DMS 273 (cell line): ENCODE data around the gene TMEM178B.
"Not testable (repeated sequence)": the region's sequence is repeated elsewhere in the genome, so short reads cannot be mapped to it uniquely, and the experiment has no call there.

ENCODE experiments used
- DNase-seq: peaks from one replicate; lab custom pipeline; 2025; ENCODE audit not compliant: unreplicated experiment; lab: John Stamatoyannopoulos, UW

TMEM178B gene

GRCh38 chr7:141074162-141074991 is 513 bp downstream of the TMEM178B start:
- DNase-seq: peak; percentile 85

GRCh38 chr7:141074997-141075396 is 1.1 kb downstream of the TMEM178B start:
- DNase-seq: no peak

GRCh38 chr7:141076377-141076776 is 2.5 kb downstream of the TMEM178B start:
- peak; percentile 84 for DNase-seq

- no peak for DNase-seq
Observed at GRCh38 chr7:141079219-141079618, 5.4 kb downstream of the TMEM178B start.

GRCh38 chr7:141089490-141089889 is 15.6 kb downstream of the TMEM178B start:
- not testable (repeated sequence) for DNase-seq

- DNase-seq: no peak
Observed at GRCh38 chr7:141094336-141095070, 20.6 kb downstream of the TMEM178B start.

GRCh38 chr7:141097430-141097829 is 23.6 kb downstream of the TMEM178B start:
- DNase-seq: peak; percentile 26

- no peak for DNase-seq
Observed at GRCh38 chr7:141102436-141102835, 28.6 kb downstream of the TMEM178B start.

GRCh38 chr7:141103847-141104429 is 30.1 kb downstream of the TMEM178B start:
- DNase-seq: no peak

- peak; percentile 60 for DNase-seq
Observed at GRCh38 chr7:141113131-141113530, 39.3 kb downstream of the TMEM178B start.

GRCh38 chr7:141114029-141114664 is 40.3 kb downstream of the TMEM178B start:
- DNase-seq: no peak

- DNase-seq: peak; percentile 15
Observed at GRCh38 chr7:141115965-141116364, 42.1 kb downstream of the TMEM178B start.

GRCh38 chr7:141116661-141117060 is 42.8 kb downstream of the TMEM178B start:
- DNase-seq: not testable (repeated sequence)

- peak; percentile 49 for DNase-seq
Observed at GRCh38 chr7:141118767-141119166, 44.9 kb downstream of the TMEM178B start.

- DNase-seq: no peak
Observed at GRCh38 chr7:141119187-141119586, 45.3 kb downstream of the TMEM178B start.

GRCh38 chr7:141122736-141123135 is 48.9 kb downstream of the TMEM178B start:
- DNase-seq: no peak

- DNase-seq: no peak
Observed at GRCh38 chr7:141123522-141123921, 49.7 kb downstream of the TMEM178B start.

GRCh38 chr7:141126107-141126506 is 52.2 kb downstream of the TMEM178B start:
- DNase-seq: no peak

GRCh38 chr7:141128506-141128905 is 54.6 kb downstream of the TMEM178B start:
- no peak for DNase-seq

GRCh38 chr7:141128931-141129330 is 55.1 kb downstream of the TMEM178B start:
- DNase-seq: no peak

- no peak for DNase-seq
Observed at GRCh38 chr7:141132671-141133070, 58.8 kb downstream of the TMEM178B start.
